ENCODE measurements around the gene GLRX2. TPM values are rescaled to one million over a fixed set of nuclear protein-coding genes. Genes with fewer than 3 reads are reported as not detected.

The GLRX2 gene
- total and polyA plus RNA-seq, 2 donors (not counting 1 experiment from before 2014, with no cell fraction given): 15.9 to 27.2 TPM

DNA sequence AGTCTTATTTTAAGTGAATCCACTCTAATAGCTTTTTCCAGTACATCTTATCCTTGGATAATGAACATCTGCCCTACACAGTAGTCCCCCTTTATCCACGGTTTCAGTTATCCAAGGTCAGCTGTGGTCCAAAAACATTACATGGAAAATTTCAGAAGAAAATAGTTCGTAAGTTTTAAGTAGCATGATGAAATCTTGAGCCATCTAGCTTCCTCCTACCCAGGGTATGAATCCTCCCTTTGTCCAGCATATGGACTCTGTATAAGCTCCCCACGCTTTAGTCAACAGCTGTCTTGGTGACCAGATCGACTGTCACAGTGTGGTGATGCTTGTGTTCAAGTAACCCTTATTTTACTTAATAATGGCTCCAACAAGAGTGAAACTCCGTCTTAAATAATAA is 2.6 kb downstream of the GLRX2 start:
- H2AFZ ChIP-seq (ENCODE audit: low read length): no peak overlapping the region
- no peak overlapping the region for H3K4me2 ChIP-seq (ENCODE audit: extremely low read depth, insufficient read depth, low read length)
- no peaks in the 10 kb centered on the region for H4K20me1 ChIP-seq (ENCODE audit: control insufficient read depth, extremely low read depth, insufficient read depth, low read length)
- H3K79me2 ChIP-seq (ENCODE audit: control insufficient read depth, insufficient read depth, low read length): peaks cover 28% of the 10 kb centered on the region
- peaks cover 3% of the 10 kb centered on the region for H3K4me1 ChIP-seq (ENCODE audit: control insufficient read depth, extremely low read depth, insufficient read depth, low read length)
- no peak overlapping the region for H3K9ac ChIP-seq (ENCODE audit: insufficient read depth, low read length)
- H3K27me3 ChIP-seq (ENCODE audit: control insufficient read depth, insufficient read depth, low read length): no peaks in the 10 kb centered on the region
- H3K4me3 ChIP-seq (replicated peaks in 1 of 4; ENCODE audit: control extremely low read depth in 1 of 4, insufficient read depth in 1 of 4, low read depth in 3 of 4, low read length in 4 of 4): no peak overlapping the region
- TF ChIP-seq, protein P1, sequence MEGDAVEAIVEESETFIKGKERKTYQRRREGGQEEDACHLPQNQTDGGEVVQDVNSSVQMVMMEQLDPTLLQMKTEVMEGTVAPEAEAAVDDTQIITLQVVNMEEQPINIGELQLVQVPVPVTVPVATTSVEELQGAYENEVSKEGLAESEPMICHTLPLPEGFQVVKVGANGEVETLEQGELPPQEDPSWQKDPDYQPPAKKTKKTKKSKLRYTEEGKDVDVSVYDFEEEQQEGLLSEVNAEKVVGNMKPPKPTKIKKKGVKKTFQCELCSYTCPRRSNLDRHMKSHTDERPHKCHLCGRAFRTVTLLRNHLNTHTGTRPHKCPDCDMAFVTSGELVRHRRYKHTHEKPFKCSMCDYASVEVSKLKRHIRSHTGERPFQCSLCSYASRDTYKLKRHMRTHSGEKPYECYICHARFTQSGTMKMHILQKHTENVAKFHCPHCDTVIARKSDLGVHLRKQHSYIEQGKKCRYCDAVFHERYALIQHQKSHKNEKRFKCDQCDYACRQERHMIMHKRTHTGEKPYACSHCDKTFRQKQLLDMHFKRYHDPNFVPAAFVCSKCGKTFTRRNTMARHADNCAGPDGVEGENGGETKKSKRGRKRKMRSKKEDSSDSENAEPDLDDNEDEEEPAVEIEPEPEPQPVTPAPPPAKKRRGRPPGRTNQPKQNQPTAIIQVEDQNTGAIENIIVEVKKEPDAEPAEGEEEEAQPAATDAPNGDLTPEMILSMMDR (conservative IDR thresholded peaks at IDR 0.05 in 1 of 2, IDR thresholded peaks at IDR 0.05 in 1 of 2; ENCODE audit: low read depth in 1 of 2, low read length in 2 of 2): no peak
- TF ChIP-seq EZH2 (IDR thresholded peaks at IDR 0.05; ENCODE audit: low read length, missing control alignments): no peak
- no peak overlapping the region for H3K27ac ChIP-seq (ENCODE audit: insufficient read depth, low read length)
- no peaks in the 10 kb centered on the region for H3K9me3 ChIP-seq (ENCODE audit: control insufficient read depth, insufficient read depth, low read depth, low read length)
- no peaks in the 10 kb centered on the region for H3K36me3 ChIP-seq (ENCODE audit: control insufficient read depth, insufficient read depth, low read length)
- DNase-seq (ENCODE audit: low read depth in 2 of 2): peak in 1 of 2 donors; percentile 15

DNA sequence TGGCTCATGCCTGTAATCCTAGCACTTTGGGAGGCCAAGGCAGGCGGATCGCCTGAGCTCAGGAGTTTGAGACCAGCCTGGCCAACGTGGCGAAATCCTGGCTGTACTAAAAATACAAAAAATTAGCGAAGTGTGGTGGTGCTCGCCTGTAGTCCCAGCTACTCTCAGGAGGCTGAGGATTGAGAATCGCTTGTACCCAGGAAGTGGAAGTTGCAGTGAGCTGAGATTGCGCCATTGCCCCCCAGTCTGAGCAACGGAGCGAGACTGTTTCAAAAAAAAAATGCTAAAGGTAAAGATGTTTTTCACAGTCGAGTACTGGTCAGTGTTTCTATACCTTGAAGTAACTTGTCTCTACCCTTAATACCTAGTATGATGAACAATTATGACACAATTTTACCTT is 11.1 kb downstream of the GLRX2 start:
- Histone ChIP-seq H3K9ac (ENCODE audit: insufficient read depth, low read length) (no peak overlapping the region), H3K79me2 (ENCODE audit: control insufficient read depth, insufficient read depth, low read length) (no peaks in the 10 kb centered on the region), H3K27ac (ENCODE audit: insufficient read depth, low read length) (no peak overlapping the region), H3K4me2 (ENCODE audit: extremely low read depth, insufficient read depth, low read length) (no peak overlapping the region), H3K4me3 (replicated peaks in 1 of 4; ENCODE audit: control extremely low read depth in 1 of 4, insufficient read depth in 1 of 4, low read depth in 3 of 4, low read length in 4 of 4) (no peak overlapping the region), H3K27me3 (ENCODE audit: control insufficient read depth, insufficient read depth, low read length) (no peaks in the 10 kb centered on the region), H2AFZ (ENCODE audit: low read length) (no peak overlapping the region), H4K20me1 (ENCODE audit: control insufficient read depth, extremely low read depth, insufficient read depth, low read length) (no peaks in the 10 kb centered on the region), H3K4me1 (ENCODE audit: control insufficient read depth, extremely low read depth, insufficient read depth, low read length) (no peaks in the 10 kb centered on the region), H3K36me3 (ENCODE audit: control insufficient read depth, insufficient read depth, low read length) (peaks cover 2% of the 10 kb centered on the region), H3K9me3 (ENCODE audit: control insufficient read depth, insufficient read depth, low read depth, low read length) (no peaks in the 10 kb centered on the region)
- TF ChIP-seq, protein P1 (conservative IDR thresholded peaks at IDR 0.05 in 1 of 2, IDR thresholded peaks at IDR 0.05 in 1 of 2; ENCODE audit: low read depth in 1 of 2, low read length in 2 of 2): no peak
- no peak for TF ChIP-seq EZH2 (IDR thresholded peaks at IDR 0.05; ENCODE audit: low read length, missing control alignments)
- no peak for DNase-seq (ENCODE audit: low read depth in 2 of 2)

DNA sequence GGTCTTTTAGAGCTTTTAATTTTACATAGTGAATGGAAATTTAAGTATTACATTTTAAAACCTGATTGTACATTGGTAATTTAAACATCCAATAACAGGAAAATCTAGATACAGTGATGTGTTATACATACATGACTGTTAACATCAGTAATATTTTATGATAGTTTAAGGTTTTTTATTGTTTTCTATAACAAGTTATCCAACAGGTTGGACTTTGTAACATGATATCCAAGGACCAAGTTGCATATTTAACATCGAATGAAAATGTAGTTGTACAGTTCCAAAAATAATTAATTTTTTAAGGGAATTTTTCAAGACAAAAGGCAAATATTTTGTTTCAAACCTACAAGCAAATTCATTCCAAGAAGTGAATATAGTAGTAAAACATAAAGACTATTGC is 14.3 kb downstream of the GLRX2 start:
- TF ChIP-seq, protein P1 (conservative IDR thresholded peaks at IDR 0.05 in 1 of 2, IDR thresholded peaks at IDR 0.05 in 1 of 2; ENCODE audit: low read depth in 1 of 2, low read length in 2 of 2): no peak
- TF ChIP-seq EZH2 (IDR thresholded peaks at IDR 0.05; ENCODE audit: low read length, missing control alignments): no peak
- no peaks in the 10 kb centered on the region for H3K79me2 ChIP-seq (ENCODE audit: control insufficient read depth, insufficient read depth, low read length)
- no peak for DNase-seq (ENCODE audit: low read depth in 2 of 2)

More for the DNA sequence above, 14.3 kb downstream of the GLRX2 start:
- Histone ChIP-seq H3K9me3 (ENCODE audit: control insufficient read depth, insufficient read depth, low read depth, low read length) (no peaks in the 10 kb centered on the region), H2AFZ (ENCODE audit: low read length) (no peak overlapping the region), H3K36me3 (ENCODE audit: control insufficient read depth, insufficient read depth, low read length) (peaks cover 2% of the 10 kb centered on the region), H3K4me3 (replicated peaks in 1 of 4; ENCODE audit: control extremely low read depth in 1 of 4, insufficient read depth in 1 of 4, low read depth in 3 of 4, low read length in 4 of 4) (no peak overlapping the region), H3K9ac (ENCODE audit: insufficient read depth, low read length) (no peak overlapping the region), H4K20me1 (ENCODE audit: control insufficient read depth, extremely low read depth, insufficient read depth, low read length) (no peaks in the 10 kb centered on the region), H3K4me2 (ENCODE audit: extremely low read depth, insufficient read depth, low read length) (no peak overlapping the region), H3K4me1 (ENCODE audit: control insufficient read depth, extremely low read depth, insufficient read depth, low read length) (no peaks in the 10 kb centered on the region), H3K27me3 (ENCODE audit: control insufficient read depth, insufficient read depth, low read length) (no peaks in the 10 kb centered on the region), H3K27ac (ENCODE audit: insufficient read depth, low read length) (no peak overlapping the region)
